ENCODE results near the gene CARD14. TPM values are rescaled to one million over a fixed set of nuclear protein-coding genes. Genes with fewer than 3 reads are reported as not detected.
"Not testable (repeated sequence)": the region's sequence is repeated elsewhere in the genome, so short reads cannot be mapped to it uniquely, and the experiment has no call there.

The CARD14 gene
- polyA plus RNA-seq, 3 donors = 0.06 to 0.10 TPM; not detected in 1

DNA sequence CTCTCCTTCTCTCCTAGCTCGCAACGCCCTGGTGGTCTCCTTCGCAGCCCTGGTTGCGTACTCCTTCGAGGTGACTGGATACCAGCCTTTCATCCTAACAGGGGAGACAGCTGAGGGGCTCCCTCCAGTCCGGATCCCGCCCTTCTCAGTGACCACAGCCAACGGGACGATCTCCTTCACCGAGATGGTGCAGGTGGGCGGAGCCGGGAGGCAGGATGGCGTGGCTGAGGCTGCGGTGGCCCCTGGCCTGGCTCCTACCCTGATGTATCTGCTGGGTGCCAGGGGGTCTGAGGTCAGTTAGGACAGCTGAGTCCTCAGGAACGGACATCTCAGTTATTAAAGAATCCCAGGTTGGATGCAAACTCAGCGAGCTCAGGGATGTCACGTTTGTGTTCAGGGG lies 67.1 kb downstream of the CARD14 start:
- WGBS, 3 donors = 84 to 88% (median 85%) methylated on average over 16 to 17 of the region's 17 CpGs
- H3K27ac ChIP-seq (ENCODE audit: low read depth, low read length) = no peak overlapping the region

GRCh38 chr17:80237386-80237785 lies 67.6 kb downstream of the CARD14 start:
- 92 to 96% (median 93%) methylated on average over 10 of the region's 10 CpGs for WGBS, 3 donors
- no peak overlapping the region for H3K27ac ChIP-seq (ENCODE audit: low read depth, low read length)

DNA sequence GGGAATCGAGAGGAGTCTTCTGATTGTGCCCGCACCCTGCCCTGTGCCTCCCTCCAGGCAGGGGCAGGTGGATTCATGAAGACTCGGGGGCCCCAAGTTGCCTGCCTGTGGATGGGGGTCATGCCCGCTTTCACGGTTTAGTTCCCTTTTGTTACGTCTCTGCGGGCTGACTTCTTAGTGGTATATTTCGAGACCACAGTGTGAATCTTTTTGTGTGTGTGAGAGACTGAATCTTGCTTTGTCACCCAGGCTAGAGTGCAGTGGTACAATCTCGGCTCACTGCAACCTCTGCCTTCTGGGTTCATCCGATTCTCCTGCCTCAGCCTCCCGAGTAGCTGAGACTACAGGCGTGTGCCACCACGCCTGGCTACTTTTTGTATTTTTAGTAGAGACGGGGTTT lies 72.7 kb downstream of the CARD14 start:
- no peak overlapping the region for H3K27ac ChIP-seq (ENCODE audit: low read depth, low read length)
- 75 to 89% (median 84%) methylated on average over 14 of the region's 14 CpGs for WGBS, 3 donors

GRCh38 chr17:80243526-80244433 lies 74.0 kb downstream of the CARD14 start:
- 93 to 95% (median 95%) methylated on average over 26 of the region's 26 CpGs for WGBS, 3 donors
- no peak overlapping the region for H3K27ac ChIP-seq (ENCODE audit: low read depth, low read length)

GRCh38 chr17:80244448-80244847 lies 74.6 kb downstream of the CARD14 start:
- 91 to 96% (median 94%) methylated on average over 6 of the region's 6 CpGs for WGBS, 3 donors
- H3K27ac ChIP-seq (ENCODE audit: low read depth, low read length) = not testable (repeated sequence)

- H3K27ac ChIP-seq (ENCODE audit: low read depth, low read length) = no peak overlapping the region
- 89 to 92% (median 89%) methylated on average over 22 of the region's 22 CpGs for WGBS, 3 donors
Measured at GRCh38 chr17:80244871-80245509, 75.2 kb downstream of the CARD14 start.

- H3K27ac ChIP-seq (ENCODE audit: low read depth, low read length) = no peak overlapping the region
- WGBS, 3 donors = 91 to 94% (median 93%) methylated on average over 25 to 27 of the region's 27 CpGs
Measured at GRCh38 chr17:80245566-80246265, 75.9 kb downstream of the CARD14 start.

DNA sequence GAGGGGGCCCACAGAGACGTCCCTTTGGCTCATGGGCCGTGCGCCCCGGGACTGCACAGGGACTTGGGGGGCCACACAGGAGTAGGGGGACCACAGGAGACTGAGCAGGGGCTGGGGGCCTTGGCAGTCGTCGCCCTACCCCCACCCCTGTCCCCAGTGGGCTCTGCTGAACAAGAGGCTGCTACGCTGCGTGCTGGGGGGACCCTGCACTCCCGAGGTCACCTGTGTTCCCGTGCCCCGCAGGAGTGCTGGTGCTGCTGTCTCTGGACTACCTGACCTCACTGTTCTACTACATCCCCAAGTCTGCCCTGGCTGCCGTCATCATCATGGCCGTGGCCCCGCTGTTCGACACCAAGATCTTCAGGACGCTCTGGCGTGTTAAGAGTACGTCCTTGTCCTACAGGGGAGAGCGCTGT lies 76.4 kb downstream of the CARD14 start:
- no peak overlapping the region for H3K27ac ChIP-seq (ENCODE audit: low read depth, low read length)
- WGBS, 3 donors = 96 to 99% (median 98%) methylated on average over 14 to 19 of the region's 19 CpGs

- 89 to 95% (median 90%) methylated on average over 6 to 8 of the region's 8 CpGs for WGBS, 3 donors
- no peak overlapping the region for H3K27ac ChIP-seq (ENCODE audit: low read depth, low read length)
Measured at GRCh38 chr17:80246726-80247125, 76.9 kb downstream of the CARD14 start.

- WGBS, 3 donors = 94 to 95% (median 95%) methylated on average over 15 to 17 of the region's 17 CpGs
- H3K27ac ChIP-seq (ENCODE audit: low read depth, low read length) = no peak overlapping the region
Measured at GRCh38 chr17:80247561-80247960, 77.7 kb downstream of the CARD14 start.

DNA sequence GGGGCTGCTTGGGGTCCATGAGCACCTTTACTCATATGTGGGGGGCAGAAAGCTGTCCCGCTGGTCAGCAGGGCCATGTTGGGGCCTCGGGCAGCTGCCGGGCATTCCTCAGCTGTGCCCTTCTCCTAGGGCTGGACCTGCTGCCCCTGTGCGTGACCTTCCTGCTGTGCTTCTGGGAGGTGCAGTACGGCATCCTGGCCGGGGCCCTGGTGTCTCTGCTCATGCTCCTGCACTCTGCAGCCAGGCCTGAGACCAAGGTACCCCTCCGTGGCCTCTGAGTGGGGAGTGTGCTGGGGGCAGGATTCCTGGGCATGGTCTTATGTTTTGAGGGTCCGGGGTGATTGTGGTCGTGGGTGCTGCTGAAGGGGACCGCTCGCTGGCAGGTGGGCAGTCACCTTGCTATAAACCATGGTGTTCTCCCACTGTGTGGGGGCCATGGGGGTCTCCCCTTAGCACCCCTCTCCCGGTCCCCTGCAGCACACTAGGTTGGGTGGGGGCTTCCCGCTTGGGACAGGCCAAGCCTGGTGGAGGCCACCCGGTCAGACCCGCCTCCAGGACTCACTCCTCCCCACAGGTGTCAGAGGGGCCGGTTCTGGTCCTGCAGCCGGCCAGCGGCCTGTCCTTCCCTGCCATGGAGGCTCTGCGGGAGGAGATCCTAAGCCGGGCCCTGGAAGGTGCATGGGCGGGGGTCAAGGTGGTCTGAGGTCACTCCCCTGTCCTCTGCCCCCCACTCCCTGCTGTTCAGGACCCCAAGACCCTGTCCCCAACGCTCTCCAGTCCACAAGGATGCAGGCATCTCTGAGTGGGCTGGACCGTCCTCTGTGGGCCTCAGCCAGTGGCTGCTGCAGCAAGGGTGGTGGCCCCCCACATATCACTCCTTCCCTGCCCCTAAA lies 78.4 kb downstream of the CARD14 start:
- 93 to 96% (median 94%) methylated on average over 23 of the region's 23 CpGs for WGBS, 3 donors

DNA sequence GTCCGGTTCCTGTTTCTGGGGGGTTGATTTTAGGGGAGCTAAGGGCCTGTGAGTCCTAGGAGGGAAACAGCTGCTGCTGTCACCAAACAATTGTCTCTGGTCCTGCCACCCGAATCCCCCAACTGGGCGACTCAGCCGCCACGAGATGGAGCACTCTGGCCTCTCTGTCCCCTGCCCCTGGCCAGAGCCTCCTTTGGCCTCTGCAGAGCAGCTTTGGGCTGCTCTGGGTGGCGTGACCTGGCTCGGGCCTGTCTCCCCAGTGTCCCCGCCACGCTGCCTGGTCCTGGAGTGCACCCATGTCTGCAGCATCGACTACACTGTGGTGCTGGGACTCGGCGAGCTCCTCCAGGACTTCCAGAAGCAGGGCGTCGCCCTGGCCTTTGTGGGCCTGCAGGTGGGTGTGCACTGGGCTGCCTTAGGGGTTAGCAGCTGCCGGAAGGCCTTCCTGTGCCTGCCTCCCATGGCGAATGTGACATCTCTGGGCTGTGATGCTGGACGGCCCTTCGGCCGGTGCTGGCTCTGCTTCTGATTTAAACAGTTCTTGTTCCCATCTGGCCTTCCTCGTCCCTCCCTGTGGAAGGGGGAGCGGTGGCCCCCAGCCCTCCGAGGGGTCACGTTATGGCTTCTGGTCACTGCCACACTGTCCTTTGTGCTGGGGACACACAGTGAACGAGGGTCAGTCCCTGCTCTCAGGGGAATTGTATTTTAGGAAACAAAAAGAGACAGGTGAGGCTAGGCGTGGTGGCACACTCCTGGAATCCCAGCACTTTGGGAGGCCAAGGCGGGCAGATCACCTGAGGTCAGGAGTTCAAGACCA lies 79.3 kb downstream of the CARD14 start:
- H3K27ac ChIP-seq (ENCODE audit: low read depth, low read length) = no peak overlapping the region
- WGBS, 3 donors = 89 to 92% (median 90%) methylated on average over 26 of the region's 26 CpGs

More for the DNA sequence above, 78.4 kb downstream of the CARD14 start:
- H3K27ac ChIP-seq (ENCODE audit: low read depth, low read length) = no peak overlapping the region

GRCh38 chr17:80251966-80252365 lies 82.1 kb downstream of the CARD14 start:
- 90 to 93% (median 90%) methylated on average over 11 of the region's 11 CpGs for WGBS, 3 donors
- no peak overlapping the region for H3K27ac ChIP-seq (ENCODE audit: low read depth, low read length)

- no peak overlapping the region for H3K27ac ChIP-seq (ENCODE audit: low read depth, low read length)
- 29 to 56% (median 52%) methylated on average over 13 of the region's 13 CpGs for WGBS, 3 donors
Measured at GRCh38 chr17:80252871-80253270, 83.0 kb downstream of the CARD14 start.

DNA sequence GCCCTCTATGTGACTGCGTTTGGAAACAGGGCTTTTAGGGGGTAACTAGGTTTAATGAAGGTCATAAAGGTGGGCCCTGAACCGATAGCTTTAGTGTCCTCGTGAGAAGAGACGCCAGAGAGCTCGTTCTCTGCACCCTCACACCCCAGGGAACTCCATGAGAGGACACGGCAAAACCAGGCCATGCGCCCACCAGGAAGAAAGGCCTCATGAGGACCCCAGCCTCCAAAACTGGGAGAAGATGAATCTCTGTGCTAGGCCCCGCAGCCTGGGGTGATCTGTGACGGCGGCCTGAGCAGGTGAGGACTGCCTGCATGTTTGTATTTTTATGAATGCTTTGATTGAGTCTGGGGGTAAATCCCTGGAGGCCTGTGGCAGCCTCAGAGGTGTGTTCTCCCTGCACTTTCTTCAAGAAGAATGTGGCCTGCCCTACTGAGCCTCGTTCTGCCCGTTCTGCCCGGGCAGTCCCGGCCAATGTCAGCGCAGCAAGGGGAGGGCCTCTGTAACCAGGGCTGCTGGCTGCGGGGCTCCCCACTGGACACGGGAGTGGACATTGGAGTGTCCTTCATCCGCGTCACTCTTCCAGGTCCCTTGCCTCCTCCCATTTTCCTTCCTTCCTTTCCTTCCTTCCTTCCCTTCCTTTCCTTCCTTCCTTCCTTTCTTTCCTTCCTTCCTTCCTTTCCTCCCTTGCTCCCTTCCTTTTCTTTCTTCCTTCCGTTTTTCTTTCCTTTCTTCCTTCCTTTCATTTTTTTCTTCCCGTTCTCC lies 84.0 kb downstream of the CARD14 start:
- 86 to 87% (median 86%) methylated on average over 21 of the region's 21 CpGs for WGBS, 3 donors
- no peak overlapping the region for H3K27ac ChIP-seq (ENCODE audit: low read depth, low read length)

GRCh38 chr17:80254396-80255251 lies 84.8 kb downstream of the CARD14 start:
- H3K27ac ChIP-seq (ENCODE audit: low read depth, low read length) = no peak overlapping the region
- WGBS, 3 donors = 50 to 59% (median 53%) methylated on average over 13 of the region's 13 CpGs

Measured in adipose tissue (tissue), 3 donors.